OCI-LY1 (cell line): ENCODE data around the gene ELOVL2.

ENCODE experiments used
- H2AFZ ChIP-seq: fragments of 200-600 bp; sonication (generic), shearing (Covaris generic); 2 replicates; pipeline ENCODE4 v1.6.0; 2014; ENCODE audit warnings: antibody characterized with exemption, mild to moderate bottlenecking, low read length
- H3F3A ChIP-seq: fragments of 200-600 bp; sonication (generic), shearing (Covaris generic); 2 replicates; pipeline ENCODE4 v1.6.0; 2014; ENCODE audit warnings: mild to moderate bottlenecking, antibody characterized with exemption, low read length, moderate library complexity; ENCODE audit not compliant: insufficient read depth
- H3K27ac ChIP-seq: fragments of 200-600 bp; sonication (generic); 2 replicates; pipeline ENCODE4 v1.5.1; 2014; ENCODE audit warnings: low read length, mixed run types, mild to moderate bottlenecking, low read depth; ENCODE audit not compliant: poor library complexity, severe bottlenecking
- H3K27me3 ChIP-seq: fragments of 200-600 bp; sonication (generic); 2 replicates; pipeline ENCODE4 v1.6.0; 2014; ENCODE audit warnings: antibody characterized with exemption, mild to moderate bottlenecking, low read length, moderate library complexity; ENCODE audit not compliant: insufficient read depth
- H3K36me3 ChIP-seq: fragments of 200-600 bp; sonication (generic); 2 replicates; pipeline ENCODE4 v1.6.1; 2014; ENCODE audit warnings: mild to moderate bottlenecking, antibody characterized with exemption, low read length, moderate library complexity, mixed read lengths; ENCODE audit not compliant: insufficient read depth
- H3K4me1 ChIP-seq: fragments of 200-600 bp; sonication (generic); 2 replicates; pipeline ENCODE4 v1.5.1; 2014; ENCODE audit warnings: mild to moderate bottlenecking, low read length, moderate library complexity; ENCODE audit not compliant: insufficient read depth, severe bottlenecking
- H3K4me2 ChIP-seq: fragments of 200-600 bp; sonication (generic), shearing (Covaris generic); 2 replicates; pipeline ENCODE4 v1.6.1; 2014; ENCODE audit warnings: low read length
- H3K4me3 ChIP-seq: fragments of 200-600 bp; sonication (generic); 2 replicates; pipeline ENCODE4 v1.5.1; 2014; ENCODE audit warnings: low read length, low read depth, mild to moderate bottlenecking, mixed read lengths; ENCODE audit not compliant: poor library complexity, severe bottlenecking
- H3K79me2 ChIP-seq: fragments of 200-600 bp; shearing (Covaris generic); 2 replicates; pipeline ENCODE4 v1.6.1; 2016; ENCODE audit warnings: mixed run types, low read length, mixed read lengths; ENCODE audit not compliant: insufficient read depth
- H3K9ac ChIP-seq: fragments of 200-600 bp; sonication (generic), shearing (Covaris generic); 2 replicates; pipeline ENCODE4 v1.6.1; 2014; ENCODE audit warnings: mild to moderate bottlenecking, low read length, mixed read lengths
- H3K9me2 ChIP-seq: fragments of 200-600 bp; sonication (generic), shearing (Covaris generic); 2 replicates; pipeline ENCODE4 v1.6.1; 2014; ENCODE audit warnings: low read depth, mild to moderate bottlenecking, low read length, mixed read lengths
- H3K9me3 ChIP-seq: fragments of 200-600 bp; shearing (Covaris generic); 2 replicates; pipeline ENCODE4 v1.6.1; 2014; ENCODE audit warnings: low read length, mixed read lengths
- H4K20me1 ChIP-seq: fragments of 200-600 bp; sonication (generic), shearing (Covaris generic); 2 replicates; pipeline ENCODE4 v1.6.0; 2016; ENCODE audit warnings: mild to moderate bottlenecking, low read length; ENCODE audit not compliant: insufficient read depth
- EZH2 ChIP-seq: fragments of 200-600 bp; sonication (generic), shearing (Covaris generic); IDR thresholded peaks from 2 replicates; pipeline ENCODE4 v1.8.0; 2017; ENCODE audit warnings: borderline replicate concordance, mixed run types, mild to moderate bottlenecking, antibody characterized with exemption, low read length, moderate library complexity, mixed read lengths
- TF ChIP-seq, protein P1 (sequence below): fragments of 200-600 bp; sonication (generic), shearing (Covaris generic); IDR thresholded peaks from 2 replicates; pipeline ENCODE4 v1.5.1; 2017; ENCODE audit warnings: mild to moderate bottlenecking, antibody characterized with exemption, low read length, moderate library complexity, mixed read lengths

The ELOVL2 gene

DNA sequence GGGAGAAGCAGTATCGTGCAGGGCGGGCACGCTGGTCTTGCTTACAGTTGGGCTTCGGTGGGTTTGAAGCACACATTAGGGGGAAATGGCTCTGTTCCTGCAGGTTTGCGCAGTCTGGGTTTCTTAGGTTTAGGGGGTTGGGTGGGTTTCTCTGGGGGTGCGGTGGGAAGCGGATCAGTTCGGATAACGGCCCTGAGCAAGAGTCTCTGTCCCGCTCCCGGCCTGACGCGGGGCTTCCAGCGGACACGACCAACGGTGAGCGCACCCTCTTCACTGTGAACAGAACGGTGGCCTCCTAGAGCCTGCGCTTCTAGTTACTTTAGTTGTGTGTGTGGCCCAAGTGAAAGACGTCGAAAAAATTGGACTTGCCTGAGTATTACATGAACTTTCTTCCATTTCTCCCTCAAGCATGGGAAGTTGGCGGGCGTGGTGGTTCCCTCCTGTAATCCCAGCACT is 635 bp upstream of the ELOVL2 start:
- no peaks in the 10 kb centered on the region for H3K27me3 ChIP-seq
- no peak overlapping the region for H3K27ac ChIP-seq
- H4K20me1 ChIP-seq, result no peaks in the 10 kb centered on the region
- no peak overlapping the region for H3K9ac ChIP-seq
- no peaks in the 10 kb centered on the region for H3F3A ChIP-seq
- H3K36me3 ChIP-seq, result no peaks in the 10 kb centered on the region
- H3K79me2 ChIP-seq, result no peaks in the 10 kb centered on the region
- H2AFZ ChIP-seq, result no peak overlapping the region
- peak overlapping the region; percentile 44 for H3K4me3 ChIP-seq
- H3K9me2 ChIP-seq, result no peaks in the 10 kb centered on the region
- H3K4me1 ChIP-seq, result peaks cover 6% of the 10 kb centered on the region
- H3K4me2 ChIP-seq, result peak overlapping the region; percentile 52
- no peak for TF ChIP-seq EZH2
- TF ChIP-seq, protein P1, sequence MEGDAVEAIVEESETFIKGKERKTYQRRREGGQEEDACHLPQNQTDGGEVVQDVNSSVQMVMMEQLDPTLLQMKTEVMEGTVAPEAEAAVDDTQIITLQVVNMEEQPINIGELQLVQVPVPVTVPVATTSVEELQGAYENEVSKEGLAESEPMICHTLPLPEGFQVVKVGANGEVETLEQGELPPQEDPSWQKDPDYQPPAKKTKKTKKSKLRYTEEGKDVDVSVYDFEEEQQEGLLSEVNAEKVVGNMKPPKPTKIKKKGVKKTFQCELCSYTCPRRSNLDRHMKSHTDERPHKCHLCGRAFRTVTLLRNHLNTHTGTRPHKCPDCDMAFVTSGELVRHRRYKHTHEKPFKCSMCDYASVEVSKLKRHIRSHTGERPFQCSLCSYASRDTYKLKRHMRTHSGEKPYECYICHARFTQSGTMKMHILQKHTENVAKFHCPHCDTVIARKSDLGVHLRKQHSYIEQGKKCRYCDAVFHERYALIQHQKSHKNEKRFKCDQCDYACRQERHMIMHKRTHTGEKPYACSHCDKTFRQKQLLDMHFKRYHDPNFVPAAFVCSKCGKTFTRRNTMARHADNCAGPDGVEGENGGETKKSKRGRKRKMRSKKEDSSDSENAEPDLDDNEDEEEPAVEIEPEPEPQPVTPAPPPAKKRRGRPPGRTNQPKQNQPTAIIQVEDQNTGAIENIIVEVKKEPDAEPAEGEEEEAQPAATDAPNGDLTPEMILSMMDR, result no peak
- H3K9me3 ChIP-seq, result no peaks in the 10 kb centered on the region

DNA sequence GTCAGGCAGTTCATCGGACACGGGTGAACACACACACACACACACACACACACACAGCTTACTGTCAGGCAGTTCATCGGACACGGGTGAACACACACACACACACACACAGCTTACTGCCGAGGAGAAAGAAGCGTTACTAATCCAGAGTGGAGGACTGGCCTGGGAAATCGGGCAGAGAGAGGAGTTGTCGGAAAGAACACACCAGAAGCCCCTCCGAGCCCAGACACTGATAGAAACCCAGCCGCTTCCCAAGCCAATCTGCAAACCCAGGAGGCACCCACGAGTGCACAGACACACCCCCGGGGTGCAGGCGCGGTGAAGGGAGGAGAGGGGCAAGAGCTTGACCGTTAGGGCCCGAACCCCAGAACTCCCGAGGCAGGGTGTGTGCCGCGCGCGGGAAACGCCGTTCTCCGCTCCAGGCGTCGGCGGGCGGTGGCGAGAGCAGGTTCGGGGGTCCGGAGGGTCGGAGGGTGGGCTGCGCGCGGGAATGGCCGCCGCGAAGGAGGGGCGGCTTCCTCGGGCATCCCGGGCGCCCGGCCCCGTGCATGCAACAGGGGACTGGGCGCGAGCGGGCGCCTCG is 636 bp downstream of the ELOVL2 start:
- H3K36me3 ChIP-seq, result no peaks in the 10 kb centered on the region
- H3K9me2 ChIP-seq, result no peaks in the 10 kb centered on the region
- no peak overlapping the region for H2AFZ ChIP-seq
- peak overlapping the region; percentile 63 for H3K4me3 ChIP-seq
- H3F3A ChIP-seq, result no peaks in the 10 kb centered on the region
- H3K79me2 ChIP-seq, result no peaks in the 10 kb centered on the region
- peak overlapping the region; percentile 45; the same call in 1 of the 2 replicates for H3K9ac ChIP-seq
- H4K20me1 ChIP-seq, result no peaks in the 10 kb centered on the region
- H3K9me3 ChIP-seq, result no peaks in the 10 kb centered on the region
- H3K27ac ChIP-seq, result no peak overlapping the region
- H3K27me3 ChIP-seq, result no peaks in the 10 kb centered on the region
- peak overlapping the region; percentile 83 for H3K4me2 ChIP-seq
- H3K4me1 ChIP-seq, result peaks cover 6% of the 10 kb centered on the region
- TF ChIP-seq EZH2, result no peak
- TF ChIP-seq, protein P1, result no peak

DNA sequence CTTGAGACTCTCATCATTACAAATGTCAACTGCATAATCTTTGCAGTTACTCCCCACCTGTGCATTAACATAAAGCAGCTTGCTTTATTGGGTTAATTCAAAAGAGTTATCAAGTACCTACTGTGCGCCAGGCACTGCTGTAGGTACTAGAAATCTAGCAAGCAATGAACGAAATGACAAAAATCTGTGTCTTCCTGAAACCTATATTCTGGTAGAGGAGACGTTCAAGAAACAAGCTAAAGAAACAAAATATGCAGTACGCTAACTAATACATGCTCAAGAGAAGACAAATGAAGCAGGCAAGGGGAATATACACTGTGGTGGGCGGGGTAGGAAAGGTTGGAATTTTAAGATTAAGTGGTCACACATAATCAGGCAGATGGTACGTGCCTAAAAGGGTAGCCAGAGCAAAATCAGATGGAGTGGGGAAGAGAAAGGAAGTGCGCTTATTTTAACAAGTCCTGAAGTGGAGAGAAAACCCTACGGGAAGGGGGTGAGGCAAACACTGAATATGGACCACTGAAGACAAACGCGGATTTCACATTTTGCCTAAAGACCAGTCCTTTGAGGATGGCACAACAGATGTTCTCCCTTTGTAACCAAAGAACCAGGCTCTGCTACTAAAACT is 1.2 kb downstream of the ELOVL2 start:
- H3K4me2 ChIP-seq, result peak overlapping the region; percentile 83; the same call in 1 of the 2 replicates
- H3K27ac ChIP-seq, result no peak overlapping the region
- no peaks in the 10 kb centered on the region for H4K20me1 ChIP-seq
- H3K4me3 ChIP-seq, result peak overlapping the region; percentile 63
- H3K9ac ChIP-seq, result no peak overlapping the region
- no peaks in the 10 kb centered on the region for H3K9me2 ChIP-seq
- no peak overlapping the region for H2AFZ ChIP-seq
- H3K27me3 ChIP-seq, result no peaks in the 10 kb centered on the region
- H3K36me3 ChIP-seq, result no peaks in the 10 kb centered on the region
- no peaks in the 10 kb centered on the region for H3K9me3 ChIP-seq
- H3K4me1 ChIP-seq, result peaks cover 6% of the 10 kb centered on the region
- no peaks in the 10 kb centered on the region for H3F3A ChIP-seq
- no peaks in the 10 kb centered on the region for H3K79me2 ChIP-seq
- TF ChIP-seq, protein P1, result no peak
- TF ChIP-seq EZH2, result no peak
